ENCODE data around the gene BPIFA2.

DNA sequence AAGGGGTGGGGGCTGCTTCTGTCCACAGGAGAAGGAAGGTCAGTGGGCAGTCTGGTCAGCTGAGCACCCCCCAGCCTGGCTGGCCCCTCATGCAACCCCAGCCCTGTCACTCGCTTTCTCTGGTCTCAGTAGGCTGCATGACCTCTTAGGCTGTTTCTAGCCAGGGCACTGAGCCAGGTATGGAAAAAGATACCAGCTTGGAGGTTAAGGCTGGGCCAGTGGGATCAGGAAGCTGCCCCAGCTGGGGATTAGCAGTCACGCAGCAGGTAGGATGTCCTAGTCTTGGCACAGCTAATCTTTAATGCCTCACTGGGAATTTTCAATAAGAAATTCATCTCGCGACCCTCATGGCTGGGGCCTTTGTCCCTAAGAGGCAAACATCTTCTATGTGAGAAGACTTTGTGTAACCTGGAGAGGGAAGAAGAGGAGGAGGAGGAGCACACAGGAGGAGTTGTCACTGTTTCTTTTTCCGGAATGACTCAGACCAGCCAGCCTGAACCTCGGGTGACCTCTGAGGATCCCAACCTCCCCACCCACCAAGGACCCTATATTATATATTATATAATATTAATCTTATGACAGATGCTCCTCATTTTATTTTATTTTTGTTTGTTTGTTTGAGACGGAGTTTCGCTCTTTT is 2.4 kb upstream of the BPIFA2 start:
- TF ChIP-seq, protein P1, sequence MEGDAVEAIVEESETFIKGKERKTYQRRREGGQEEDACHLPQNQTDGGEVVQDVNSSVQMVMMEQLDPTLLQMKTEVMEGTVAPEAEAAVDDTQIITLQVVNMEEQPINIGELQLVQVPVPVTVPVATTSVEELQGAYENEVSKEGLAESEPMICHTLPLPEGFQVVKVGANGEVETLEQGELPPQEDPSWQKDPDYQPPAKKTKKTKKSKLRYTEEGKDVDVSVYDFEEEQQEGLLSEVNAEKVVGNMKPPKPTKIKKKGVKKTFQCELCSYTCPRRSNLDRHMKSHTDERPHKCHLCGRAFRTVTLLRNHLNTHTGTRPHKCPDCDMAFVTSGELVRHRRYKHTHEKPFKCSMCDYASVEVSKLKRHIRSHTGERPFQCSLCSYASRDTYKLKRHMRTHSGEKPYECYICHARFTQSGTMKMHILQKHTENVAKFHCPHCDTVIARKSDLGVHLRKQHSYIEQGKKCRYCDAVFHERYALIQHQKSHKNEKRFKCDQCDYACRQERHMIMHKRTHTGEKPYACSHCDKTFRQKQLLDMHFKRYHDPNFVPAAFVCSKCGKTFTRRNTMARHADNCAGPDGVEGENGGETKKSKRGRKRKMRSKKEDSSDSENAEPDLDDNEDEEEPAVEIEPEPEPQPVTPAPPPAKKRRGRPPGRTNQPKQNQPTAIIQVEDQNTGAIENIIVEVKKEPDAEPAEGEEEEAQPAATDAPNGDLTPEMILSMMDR (IDR thresholded peaks at IDR 0.05), result no peak
- no peak for TF ChIP-seq POLR2AphosphoS5 (IDR thresholded peaks at IDR 0.05)
